ENCODE results near the gene FRZB. TPM values are rescaled to one million over a fixed set of nuclear protein-coding genes. Genes with fewer than 3 reads are reported as not detected.

The FRZB gene
- total RNA-seq, 1 experiment from 2014 or later: 0.08 TPM

- intact Hi-C loops (cut with micrococcal nuclease; ENCODE audit: unreplicated experiment): no loop called here
- POLR2A ChIA-PET: no interaction called here
- no peaks in the 10 kb centered on the region for H3K4me1 ChIP-seq (ENCODE audit: control insufficient read depth, insufficient read depth, low read length)
Measured at GRCh38 chr2:182833084-182833854, 33.2 kb downstream of the FRZB start.

GRCh38 chr2:182831921-182832320 lies 34.5 kb downstream of the FRZB start:
- ATAC-seq (no peak), DNase-seq (ENCODE audit: low read depth, low spot score) (no peak)
- TF ChIP-seq, protein P1, sequence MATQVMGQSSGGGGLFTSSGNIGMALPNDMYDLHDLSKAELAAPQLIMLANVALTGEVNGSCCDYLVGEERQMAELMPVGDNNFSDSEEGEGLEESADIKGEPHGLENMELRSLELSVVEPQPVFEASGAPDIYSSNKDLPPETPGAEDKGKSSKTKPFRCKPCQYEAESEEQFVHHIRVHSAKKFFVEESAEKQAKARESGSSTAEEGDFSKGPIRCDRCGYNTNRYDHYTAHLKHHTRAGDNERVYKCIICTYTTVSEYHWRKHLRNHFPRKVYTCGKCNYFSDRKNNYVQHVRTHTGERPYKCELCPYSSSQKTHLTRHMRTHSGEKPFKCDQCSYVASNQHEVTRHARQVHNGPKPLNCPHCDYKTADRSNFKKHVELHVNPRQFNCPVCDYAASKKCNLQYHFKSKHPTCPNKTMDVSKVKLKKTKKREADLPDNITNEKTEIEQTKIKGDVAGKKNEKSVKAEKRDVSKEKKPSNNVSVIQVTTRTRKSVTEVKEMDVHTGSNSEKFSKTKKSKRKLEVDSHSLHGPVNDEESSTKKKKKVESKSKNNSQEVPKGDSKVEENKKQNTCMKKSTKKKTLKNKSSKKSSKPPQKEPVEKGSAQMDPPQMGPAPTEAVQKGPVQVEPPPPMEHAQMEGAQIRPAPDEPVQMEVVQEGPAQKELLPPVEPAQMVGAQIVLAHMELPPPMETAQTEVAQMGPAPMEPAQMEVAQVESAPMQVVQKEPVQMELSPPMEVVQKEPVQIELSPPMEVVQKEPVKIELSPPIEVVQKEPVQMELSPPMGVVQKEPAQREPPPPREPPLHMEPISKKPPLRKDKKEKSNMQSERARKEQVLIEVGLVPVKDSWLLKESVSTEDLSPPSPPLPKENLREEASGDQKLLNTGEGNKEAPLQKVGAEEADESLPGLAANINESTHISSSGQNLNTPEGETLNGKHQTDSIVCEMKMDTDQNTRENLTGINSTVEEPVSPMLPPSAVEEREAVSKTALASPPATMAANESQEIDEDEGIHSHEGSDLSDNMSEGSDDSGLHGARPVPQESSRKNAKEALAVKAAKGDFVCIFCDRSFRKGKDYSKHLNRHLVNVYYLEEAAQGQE (IDR thresholded peaks at IDR 0.05; ENCODE audit: insufficient read depth in 1 of 2, low read depth in 2 of 2, low read length in 1 of 2): no peak
- TF ChIP-seq TCF7L2 (IDR thresholded peaks at IDR 0.05; ENCODE audit: low read depth, low read length) (no peak), SIN3A (IDR thresholded peaks at IDR 0.05; ENCODE audit: borderline replicate concordance, insufficient read depth, low read depth, low read length) (no peak), CTCF (IDR thresholded peaks at IDR 0.05) (no peak), POLR2AphosphoS5 (IDR thresholded peaks at IDR 0.05; ENCODE audit: low read depth, low read length) (no peak)
- in situ Hi-C loops (cut with HindIII; ENCODE audit: low pct_unique_long_range_greater_than_20kb, low sequenced_read_pairs): no loop called here
- Histone ChIP-seq H3K4me1 (ENCODE audit: control insufficient read depth, insufficient read depth, low read length) (no peaks in the 10 kb centered on the region), H3K4me3 (ENCODE audit: low read depth in 2 of 2, low read length in 2 of 2) (no peak overlapping the region), H3K27me3 (ENCODE audit: control insufficient read depth, insufficient read depth, low read length) (peaks cover 17% of the 10 kb centered on the region), H3K9me3 (ENCODE audit: control insufficient read depth, insufficient read depth, low read depth, low read length) (no peaks in the 10 kb centered on the region), H3K36me3 (ENCODE audit: control insufficient read depth, insufficient read depth, low read length) (no peaks in the 10 kb centered on the region), H3K27ac (ENCODE audit: low read length) (no peak overlapping the region)
- no TSS peak for BruUV-seq (replicated peaks)
- ChIA-PET POLR2A (no interaction called here), CTCF (no interaction called here)
- intact Hi-C loops (cut with micrococcal nuclease; ENCODE audit: unreplicated experiment): no loop called here

More at GRCh38 chr2:182833084-182833854, 33.2 kb downstream of the FRZB start:
- no peak overlapping the region for H3K27ac ChIP-seq (ENCODE audit: low read length)
- CTCF ChIA-PET: no interaction called here
- peaks cover 17% of the 10 kb centered on the region for H3K27me3 ChIP-seq (ENCODE audit: control insufficient read depth, insufficient read depth, low read length)
- DNase-seq (ENCODE audit: low read depth, low spot score) (no peak), ATAC-seq (no peak)
- no peak for TF ChIP-seq TCF7L2 (IDR thresholded peaks at IDR 0.05; ENCODE audit: low read depth, low read length)
- no peak for TF ChIP-seq SIN3A (IDR thresholded peaks at IDR 0.05; ENCODE audit: borderline replicate concordance, insufficient read depth, low read depth, low read length)
- no peak for TF ChIP-seq CTCF (IDR thresholded peaks at IDR 0.05)
- TF ChIP-seq, protein P1 (IDR thresholded peaks at IDR 0.05; ENCODE audit: insufficient read depth in 1 of 2, low read depth in 2 of 2, low read length in 1 of 2): no peak
- no peak for TF ChIP-seq POLR2AphosphoS5 (IDR thresholded peaks at IDR 0.05; ENCODE audit: low read depth, low read length)
- no peak overlapping the region for H3K4me3 ChIP-seq (ENCODE audit: low read depth in 2 of 2, low read length in 2 of 2)
- no peaks in the 10 kb centered on the region for H3K9me3 ChIP-seq (ENCODE audit: control insufficient read depth, insufficient read depth, low read depth, low read length)
- no TSS peak for BruUV-seq (replicated peaks)
- in situ Hi-C loops (cut with HindIII; ENCODE audit: low pct_unique_long_range_greater_than_20kb, low sequenced_read_pairs): no loop called here
- H3K36me3 ChIP-seq (ENCODE audit: control insufficient read depth, insufficient read depth, low read length): no peaks in the 10 kb centered on the region

Data from Panc1 (cell line).